ENCODE measurements around the gene CTU2. TPM values are rescaled to one million over a fixed set of nuclear protein-coding genes. Genes with fewer than 3 reads are reported as not detected.

CTU2 gene
- total and polyA plus RNA-seq, 2 of the 8 experiments (the other 6 are each of a cell fraction or from before 2014, with no cell fraction given) = 32.7 to 42.9 TPM

DNA sequence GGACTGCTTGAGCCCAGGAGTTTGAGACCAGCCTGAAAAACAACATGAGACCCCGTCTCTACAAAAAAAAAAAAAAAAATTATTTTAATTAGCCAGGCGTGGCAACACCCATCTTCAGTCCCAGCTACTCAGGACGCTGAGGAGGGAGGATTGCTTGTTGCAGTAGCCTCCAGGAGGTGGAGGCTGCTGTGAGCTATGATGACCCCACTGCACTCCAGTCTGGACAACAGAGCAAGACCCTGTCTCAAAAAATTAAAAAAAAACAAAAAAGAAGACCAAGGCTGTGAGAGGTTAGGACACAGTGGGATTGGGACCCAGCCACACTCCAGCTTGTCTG, 18.7 kb upstream of the CTU2 start (continued):
- TF ChIP-seq KDM1A (IDR thresholded peaks at IDR 0.05; ENCODE audit: borderline replicate concordance, low read length) = no peak
- TF ChIP-seq FOSL1 (IDR thresholded peaks at IDR 0.05; ENCODE audit: insufficient read depth, low read depth, low read length) = no peak
- TF ChIP-seq CEBPB (IDR thresholded peaks at IDR 0.05; ENCODE audit: low read depth, low read length) = no peak
- TF ChIP-seq SUZ12 (IDR thresholded peaks at IDR 0.05; ENCODE audit: low read length) = no peak
- no peak for TF ChIP-seq JUN (IDR thresholded peaks at IDR 0.05; ENCODE audit: low read depth, low read length)
- no peak for TF ChIP-seq TAF7 (optimal IDR thresholded peaks at IDR 0.05; ENCODE audit: borderline replicate concordance, low read depth, low read length)
- no peak for TF ChIP-seq NRF1 (IDR thresholded peaks at IDR 0.05; ENCODE audit: low read depth, low read length)

Data from H1 (cell line).